Fibroblast of mammary gland (primary cell): ENCODE data around the gene ATP1B3.
"Not testable (repeated sequence)": the region's sequence is repeated elsewhere in the genome, so short reads cannot be mapped to it uniquely, and the experiment has no call there.

ENCODE experiments used
- DNase-seq: peaks from one replicate; pipeline ENCODE4 v3.0.0-alpha.2; 2010; ENCODE audit warnings: low read depth
- H3K4me3 ChIP-seq: 2 replicates; pipeline ENCODE4 v1.5.1; 2011; ENCODE audit warnings: low read depth, mild to moderate bottlenecking, low read length, moderate library complexity; ENCODE audit not compliant: control insufficient read depth
- CTCF ChIP-seq: conservative IDR thresholded peaks from 2 replicates; pipeline ENCODE4 v1.5.1; 2011; ENCODE audit warnings: low read depth, low read length, inconsistent platforms; ENCODE audit not compliant: control insufficient read depth, insufficient read depth

Gene ATP1B3

GRCh38 chr3:141914311-141914710 is 37.9 kb downstream of the ATP1B3 start:
- peak; percentile 34 for DNase-seq
- H3K4me3 ChIP-seq, result no peak overlapping the region
- TF ChIP-seq CTCF, result no peak

- peak; percentile 25 for DNase-seq
- no peak for TF ChIP-seq CTCF
- no peak overlapping the region for H3K4me3 ChIP-seq
Measured at GRCh38 chr3:141915016-141915415, 38.6 kb downstream of the ATP1B3 start.

- DNase-seq, result no peak
- TF ChIP-seq CTCF, result no peak
- H3K4me3 ChIP-seq, result no peak overlapping the region
Measured at GRCh38 chr3:141915766-141916165, 39.3 kb downstream of the ATP1B3 start.

- no peak for DNase-seq
- no peak overlapping the region for H3K4me3 ChIP-seq
- TF ChIP-seq CTCF, result no peak
Measured at GRCh38 chr3:141920701-141921100, 44.3 kb downstream of the ATP1B3 start.

- no peak for DNase-seq
- TF ChIP-seq CTCF, result no peak
- no peak overlapping the region for H3K4me3 ChIP-seq
Measured at GRCh38 chr3:141921316-141921715, 44.9 kb downstream of the ATP1B3 start.

- DNase-seq, H3K4me3 ChIP-seq: not testable (repeated sequence)
Measured at GRCh38 chr3:141925677-141926076, 49.2 kb downstream of the ATP1B3 start.

- no peak for DNase-seq
- no peak overlapping the region for H3K4me3 ChIP-seq
- TF ChIP-seq CTCF, result no peak
Measured at GRCh38 chr3:141926929-141927328, 50.5 kb downstream of the ATP1B3 start.
